H9 (cell line): Measurements from ENCODE around the gene GNL3. TPM values are rescaled to one million over a fixed set of nuclear protein-coding genes. Genes with fewer than 3 reads are reported as not detected.

Experiments
- DNase-seq: peaks from one replicate; pipeline ENCODE4 v3.0.0-alpha.2; 2017
- H2AFZ ChIP-seq: one replicate; pipeline ENCODE4 v1.6.1; 2013; ENCODE audit warnings: mild to moderate bottlenecking, low read length, control low read depth, moderate library complexity
- H2AK5ac ChIP-seq: 2 replicates; pipeline ENCODE4 v1.6.1; 2013; ENCODE audit warnings: low read length, control low read depth, mixed read lengths; ENCODE audit not compliant: insufficient read length
- H2BK120ac ChIP-seq: one replicate; pipeline ENCODE4 v1.6.1; 2013; ENCODE audit warnings: low read depth, mild to moderate bottlenecking, low read length, control low read depth, inconsistent platforms; ENCODE audit not compliant: poor library complexity, severe bottlenecking
- H2BK12ac ChIP-seq: 2 replicates; pipeline ENCODE4 v1.6.1; 2013; ENCODE audit warnings: low read length, control low read depth, mixed read lengths, low read depth; ENCODE audit not compliant: insufficient read length
- H2BK15ac ChIP-seq: 2 replicates; pipeline ENCODE4 v1.6.1; 2013; ENCODE audit warnings: low read depth, low read length, control low read depth
- H2BK20ac ChIP-seq: one replicate; pipeline ENCODE4 v1.6.1; 2013; ENCODE audit warnings: low read depth, mild to moderate bottlenecking, low read length, control low read depth, inconsistent platforms; ENCODE audit not compliant: poor library complexity, severe bottlenecking
- H2BK5ac ChIP-seq: 2 replicates; pipeline ENCODE4 v1.6.1; 2013; ENCODE audit warnings: low read length, control low read depth, mixed read lengths; ENCODE audit not compliant: insufficient read length
- H3K14ac ChIP-seq: 2 replicates; pipeline ENCODE4 v1.6.1; 2013; ENCODE audit warnings: low read length, control low read depth; ENCODE audit not compliant: insufficient read depth
- H3K18ac ChIP-seq: 2 replicates; pipeline ENCODE4 v1.6.1; 2013; ENCODE audit warnings: low read depth, mild to moderate bottlenecking, mixed read lengths, low read length, control low read depth; ENCODE audit not compliant: insufficient read length
- H3K23ac ChIP-seq: 2 replicates; pipeline ENCODE4 v1.6.1; 2013; ENCODE audit warnings: low read length, control low read depth, mixed read lengths, low read depth; ENCODE audit not compliant: insufficient read length
- H3K23me2 ChIP-seq: 2 replicates; pipeline ENCODE4 v1.6.1; 2013; ENCODE audit warnings: low read depth, mild to moderate bottlenecking, mixed read lengths, low read length, control low read depth; ENCODE audit not compliant: insufficient read length, poor library complexity, severe bottlenecking
- H3K27ac ChIP-seq: 2 replicates; pipeline ENCODE4 v1.5.1; 2013; ENCODE audit warnings: low read length, control low read depth, mixed read lengths, low read depth; ENCODE audit not compliant: insufficient read length
- H3K27me3 ChIP-seq: 2 replicates; pipeline ENCODE4 v1.6.1; 2013; ENCODE audit warnings: low read length, control low read depth, inconsistent platforms; ENCODE audit not compliant: insufficient read depth
- H3K4ac ChIP-seq: 2 replicates; pipeline ENCODE4 v1.6.1; 2013; ENCODE audit warnings: low read depth, mild to moderate bottlenecking, control low read depth, inconsistent platforms, low read length, moderate library complexity
- H3K4me1 ChIP-seq: 2 replicates; pipeline ENCODE4 v1.6.1; 2013; ENCODE audit warnings: low read length, control low read depth, inconsistent platforms; ENCODE audit not compliant: insufficient read depth
- H3K4me2 ChIP-seq: 2 replicates; pipeline ENCODE4 v1.6.1; 2013; ENCODE audit warnings: low read length, control low read depth, mixed read lengths; ENCODE audit not compliant: insufficient read length, insufficient read depth
- H3K56ac ChIP-seq: 2 replicates; pipeline ENCODE4 v1.6.1; 2013; ENCODE audit warnings: low read depth, mild to moderate bottlenecking, mixed read lengths, low read length, control low read depth; ENCODE audit not compliant: insufficient read length
- H3K79me1 ChIP-seq: 2 replicates; pipeline ENCODE4 v1.6.1; 2013; ENCODE audit warnings: low read depth, mild to moderate bottlenecking, moderate library complexity, low read length, control low read depth, inconsistent platforms; ENCODE audit not compliant: insufficient read depth, poor library complexity, severe bottlenecking
- H3K79me2 ChIP-seq: 2 replicates; pipeline ENCODE4 v1.6.1; 2013; ENCODE audit warnings: low read length, control low read depth, inconsistent platforms; ENCODE audit not compliant: insufficient read depth
- H3K9ac ChIP-seq: 2 replicates; pipeline ENCODE4 v1.6.1; 2013; ENCODE audit warnings: low read length, control low read depth, mixed read lengths; ENCODE audit not compliant: insufficient read length; ENCODE audit errors: extremely low read depth
- H3K9me3 ChIP-seq: one replicate; pipeline ENCODE4 v1.6.1; 2013; ENCODE audit warnings: low read depth, low read length, inconsistent platforms; ENCODE audit not compliant: control insufficient read depth
- H3T11ph ChIP-seq: one replicate; pipeline ENCODE4 v1.6.1; 2013; ENCODE audit warnings: mild to moderate bottlenecking, low read length, control low read depth, inconsistent platforms
- H4K20me1 ChIP-seq: one replicate; pipeline ENCODE4 v1.6.1; 2013; ENCODE audit not compliant: control insufficient read depth, insufficient read length, insufficient read depth
- H4K5ac ChIP-seq: 2 replicates; pipeline ENCODE4 v1.6.1; 2013; ENCODE audit warnings: low read depth, mild to moderate bottlenecking, mixed read lengths, low read length, control low read depth; ENCODE audit not compliant: insufficient read length
- H4K8ac ChIP-seq: replicated peaks from 2 replicates; pipeline ENCODE4 v1.6.1; 2013; ENCODE audit warnings: low read length, control low read depth, mixed read lengths, low read depth; ENCODE audit not compliant: insufficient read length
- H4K91ac ChIP-seq: 2 replicates; pipeline ENCODE4 v1.6.1; 2013; ENCODE audit warnings: low read depth, mild to moderate bottlenecking, moderate library complexity, mixed read lengths, low read length, control low read depth; ENCODE audit not compliant: insufficient read length
- H3K27ac Mint-ChIP-seq, 3 experiments: 2 replicates in 2 of 3; 3 replicates in 1 of 3; pipeline ENCODE4 v1.8.0; 2020 to 2021; ENCODE audit warnings: mixed read lengths in 3 of 3, mild to moderate bottlenecking in 1 of 3, moderate library complexity in 1 of 3
- H3K27me3 Mint-ChIP-seq: 2 replicates; pipeline ENCODE4 v1.8.0; 2021; ENCODE audit warnings: low read depth, mild to moderate bottlenecking, moderate library complexity, mixed read lengths
- H3K36me3 Mint-ChIP-seq, 3 experiments: 2 replicates in 2 of 3; 3 replicates in 1 of 3; pipeline ENCODE4 v1.8.0; 2020 to 2021; ENCODE audit warnings: low read depth in 3 of 3, mixed read lengths in 3 of 3; ENCODE audit not compliant: insufficient read depth in 1 of 3
- H3K4me1 Mint-ChIP-seq, 2 experiments: 2 replicates each; pipeline ENCODE4 v1.8.0; 2020; ENCODE audit warnings: mixed read lengths in 2 of 2
- H3K4me3 Mint-ChIP-seq, 2 experiments: 2 replicates in 1 of 2; 3 replicates in 1 of 2; pipeline ENCODE4 v1.8.0; 2020 to 2021; ENCODE audit warnings: mild to moderate bottlenecking in 2 of 2, mixed read lengths in 2 of 2, moderate library complexity in 1 of 2
- H3K9me3 Mint-ChIP-seq, 2 experiments: 2 replicates in 1 of 2; 3 replicates in 1 of 2; pipeline ENCODE4 v1.8.0; 2020; ENCODE audit warnings: mild to moderate bottlenecking in 2 of 2, mixed read lengths in 2 of 2, moderate library complexity in 1 of 2
- WGBS: extraction: QIAGEN DNeasy Blood & Tissue Kit; methylation state at CpG from one replicate; pipeline ENCODE4 v1.1.7; 2013; ENCODE audit warnings: missing lambda C conversion rate, low lambda C conversion rate, mixed read lengths; ENCODE audit not compliant: insufficient read length; ENCODE audit errors: extremely low coverage; 5-methylcytosine and 5-hydroxymethylcytosine counted together
- total RNA-seq: library from RNA; stranded (reverse); gene quantifications from 2 replicates; pipeline ENCODE4 v1.2.1, GENCODE V29; 2021
- TF ChIP-seq, protein P1 (sequence below): fragments of 200-600 bp; sonication (generic); conservative IDR thresholded peaks from 3 replicates; pipeline ENCODE4 v1.8.0; 2021; ENCODE audit warnings: antibody characterized with exemption, mild to moderate bottlenecking

The GNL3 gene
- total RNA-seq, 1 experiment from 2014 or later = 250 TPM

GRCh38 chr3:52636673-52637072, 49.2 kb upstream of the GNL3 start:
- Histone ChIP-seq H3T11ph (no peak overlapping the region), H3K79me1 (no peaks in the 10 kb centered on the region), H3K23me2 (no peaks in the 10 kb centered on the region), H4K5ac (no peak overlapping the region), H2BK120ac (no peak overlapping the region), H3K79me2 (no peaks in the 10 kb centered on the region), H2BK12ac (no peak overlapping the region), H2BK20ac (no peak overlapping the region), H3K4ac (no peak overlapping the region), H3K4me2 (no peak overlapping the region), H3K9me3 (no peaks in the 10 kb centered on the region), H4K91ac (no peak overlapping the region), H3K27me3 (no peaks in the 10 kb centered on the region), H3K27ac (no peak overlapping the region), H4K20me1 (no peaks in the 10 kb centered on the region), H2AK5ac (no peak overlapping the region), H3K23ac (no peak overlapping the region), H3K18ac (no peak overlapping the region), H3K9ac (no peak overlapping the region), H4K8ac (no peak overlapping the region), H3K14ac (no peak overlapping the region), H2BK5ac (no peak overlapping the region), H3K56ac (no peak overlapping the region), H2BK15ac (no peak overlapping the region), H2AFZ (no peak overlapping the region), H3K4me1 (no peaks in the 10 kb centered on the region)
- H3K27me3 Mint-ChIP-seq = no peaks in the 10 kb centered on the region
- TF ChIP-seq, protein P1, sequence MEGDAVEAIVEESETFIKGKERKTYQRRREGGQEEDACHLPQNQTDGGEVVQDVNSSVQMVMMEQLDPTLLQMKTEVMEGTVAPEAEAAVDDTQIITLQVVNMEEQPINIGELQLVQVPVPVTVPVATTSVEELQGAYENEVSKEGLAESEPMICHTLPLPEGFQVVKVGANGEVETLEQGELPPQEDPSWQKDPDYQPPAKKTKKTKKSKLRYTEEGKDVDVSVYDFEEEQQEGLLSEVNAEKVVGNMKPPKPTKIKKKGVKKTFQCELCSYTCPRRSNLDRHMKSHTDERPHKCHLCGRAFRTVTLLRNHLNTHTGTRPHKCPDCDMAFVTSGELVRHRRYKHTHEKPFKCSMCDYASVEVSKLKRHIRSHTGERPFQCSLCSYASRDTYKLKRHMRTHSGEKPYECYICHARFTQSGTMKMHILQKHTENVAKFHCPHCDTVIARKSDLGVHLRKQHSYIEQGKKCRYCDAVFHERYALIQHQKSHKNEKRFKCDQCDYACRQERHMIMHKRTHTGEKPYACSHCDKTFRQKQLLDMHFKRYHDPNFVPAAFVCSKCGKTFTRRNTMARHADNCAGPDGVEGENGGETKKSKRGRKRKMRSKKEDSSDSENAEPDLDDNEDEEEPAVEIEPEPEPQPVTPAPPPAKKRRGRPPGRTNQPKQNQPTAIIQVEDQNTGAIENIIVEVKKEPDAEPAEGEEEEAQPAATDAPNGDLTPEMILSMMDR = no peak
- H3K4me3 Mint-ChIP-seq = no peak overlapping the region
- peaks cover 9 to 51% (median 43%) of the 10 kb centered on the region in 3 experiments; a peak in 6 of 7 replicates for H3K36me3 Mint-ChIP-seq
- WGBS = no CpG with 5 or more reads among the region's 4 CpGs
- H3K4me1 Mint-ChIP-seq = no peaks in the 10 kb centered on the region
- no peak overlapping the region for H3K27ac Mint-ChIP-seq
- DNase-seq = no peak
- no peaks in the 10 kb centered on the region for H3K9me3 Mint-ChIP-seq
